Measurements from ENCODE around the gene AMTN.
"Not testable (repeated sequence)": the region's sequence is repeated elsewhere in the genome, so short reads cannot be mapped to it uniquely, and the experiment has no call there.

Gene AMTN

DNA sequence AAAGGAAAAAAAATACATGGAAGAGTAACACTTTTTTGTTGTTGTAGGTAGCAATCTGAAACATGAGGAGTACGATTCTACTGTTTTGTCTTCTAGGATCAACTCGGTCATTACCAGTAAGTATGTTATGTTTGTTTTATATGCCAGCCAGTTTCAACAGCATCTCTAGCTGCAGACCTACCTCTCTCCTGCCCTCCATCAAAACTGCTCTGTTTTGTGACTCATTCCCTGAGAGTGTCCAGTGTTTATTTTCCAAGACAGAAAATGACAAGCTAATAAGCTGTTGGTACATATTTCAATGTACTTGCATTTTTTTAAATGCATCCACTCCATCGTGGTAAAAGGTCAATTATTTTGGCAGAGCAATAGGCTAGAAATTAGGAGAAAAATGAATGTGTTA lies 347 bp downstream of the AMTN start:
- no peak overlapping the region for H3K4me3 ChIP-seq (ENCODE audit: low read depth, low read length)
- no peak for DNase-seq
- in situ Hi-C loops (cut with HindIII; ENCODE audit: low pct_ligation_motif_present, low sequenced_read_pairs): no loop called here
- TF ChIP-seq, protein P1, sequence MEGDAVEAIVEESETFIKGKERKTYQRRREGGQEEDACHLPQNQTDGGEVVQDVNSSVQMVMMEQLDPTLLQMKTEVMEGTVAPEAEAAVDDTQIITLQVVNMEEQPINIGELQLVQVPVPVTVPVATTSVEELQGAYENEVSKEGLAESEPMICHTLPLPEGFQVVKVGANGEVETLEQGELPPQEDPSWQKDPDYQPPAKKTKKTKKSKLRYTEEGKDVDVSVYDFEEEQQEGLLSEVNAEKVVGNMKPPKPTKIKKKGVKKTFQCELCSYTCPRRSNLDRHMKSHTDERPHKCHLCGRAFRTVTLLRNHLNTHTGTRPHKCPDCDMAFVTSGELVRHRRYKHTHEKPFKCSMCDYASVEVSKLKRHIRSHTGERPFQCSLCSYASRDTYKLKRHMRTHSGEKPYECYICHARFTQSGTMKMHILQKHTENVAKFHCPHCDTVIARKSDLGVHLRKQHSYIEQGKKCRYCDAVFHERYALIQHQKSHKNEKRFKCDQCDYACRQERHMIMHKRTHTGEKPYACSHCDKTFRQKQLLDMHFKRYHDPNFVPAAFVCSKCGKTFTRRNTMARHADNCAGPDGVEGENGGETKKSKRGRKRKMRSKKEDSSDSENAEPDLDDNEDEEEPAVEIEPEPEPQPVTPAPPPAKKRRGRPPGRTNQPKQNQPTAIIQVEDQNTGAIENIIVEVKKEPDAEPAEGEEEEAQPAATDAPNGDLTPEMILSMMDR (IDR thresholded peaks at IDR 0.05; ENCODE audit: low read depth, low read length, missing control alignments): no peak
- no peak overlapping the region for H3K27ac ChIP-seq
- no peaks in the 10 kb centered on the region for H3K36me3 ChIP-seq (replicated peaks)
- no peaks in the 10 kb centered on the region for H3K27me3 ChIP-seq (replicated peaks)

- DNase-seq: no peak
- Histone ChIP-seq H3K27ac (no peak overlapping the region), H3K36me3 (replicated peaks) (no peaks in the 10 kb centered on the region), H3K27me3 (replicated peaks) (no peaks in the 10 kb centered on the region), H3K4me3 (ENCODE audit: low read depth, low read length) (no peak overlapping the region)
- in situ Hi-C loops (cut with HindIII; ENCODE audit: low pct_ligation_motif_present, low sequenced_read_pairs): no loop called here
- TF ChIP-seq, protein P1 (IDR thresholded peaks at IDR 0.05; ENCODE audit: low read depth, low read length, missing control alignments): no peak
Observed at GRCh38 chr4:70522626-70523025, 4.3 kb downstream of the AMTN start.

GRCh38 chr4:70530997-70531396 lies 12.6 kb downstream of the AMTN start:
- Histone ChIP-seq H3K4me3 (ENCODE audit: low read depth, low read length) (no peak overlapping the region), H3K27me3 (replicated peaks) (no peaks in the 10 kb centered on the region), H3K36me3 (replicated peaks) (no peaks in the 10 kb centered on the region), H3K27ac (no peak overlapping the region)
- no peak for DNase-seq
- TF ChIP-seq, protein P1 (IDR thresholded peaks at IDR 0.05; ENCODE audit: low read depth, low read length, missing control alignments): no peak
- in situ Hi-C loops (cut with HindIII; ENCODE audit: low pct_ligation_motif_present, low sequenced_read_pairs): no loop called here

GRCh38 chr4:70531981-70532380 lies 13.6 kb downstream of the AMTN start:
- no peak for DNase-seq
- TF ChIP-seq, protein P1 (IDR thresholded peaks at IDR 0.05; ENCODE audit: low read depth, low read length, missing control alignments): peak; percentile 40
- Histone ChIP-seq H3K27ac (no peak overlapping the region), H3K27me3 (replicated peaks) (no peaks in the 10 kb centered on the region), H3K36me3 (replicated peaks) (no peaks in the 10 kb centered on the region), H3K4me3 (ENCODE audit: low read depth, low read length) (no peak overlapping the region)
- in situ Hi-C loops (cut with HindIII; ENCODE audit: low pct_ligation_motif_present, low sequenced_read_pairs): no loop called here

DNA sequence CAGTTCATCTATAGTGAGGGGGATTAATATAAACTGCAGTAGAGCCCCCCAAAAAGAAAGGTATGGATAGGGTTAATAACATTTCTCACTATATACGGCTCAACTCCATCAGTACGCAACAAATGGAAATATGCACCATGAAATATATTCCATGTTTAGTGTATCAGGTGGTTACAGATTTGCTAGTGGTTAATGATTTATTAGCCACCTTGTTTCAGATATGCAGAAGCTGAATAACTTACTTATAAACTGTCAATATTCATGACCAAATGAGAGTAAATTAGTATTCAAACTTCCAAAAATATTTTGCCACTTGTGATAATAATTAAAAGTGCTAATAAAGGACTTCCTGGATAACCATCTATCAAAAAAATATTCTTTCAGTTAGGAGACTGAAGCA lies 14.8 kb downstream of the AMTN start:
- TF ChIP-seq, protein P1 (IDR thresholded peaks at IDR 0.05; ENCODE audit: low read depth, low read length, missing control alignments): no peak
- DNase-seq: no peak
- H3K4me3 ChIP-seq (ENCODE audit: low read depth, low read length): no peak overlapping the region
- no peak overlapping the region for H3K27ac ChIP-seq
- no peaks in the 10 kb centered on the region for H3K36me3 ChIP-seq (replicated peaks)
- H3K27me3 ChIP-seq (replicated peaks): no peaks in the 10 kb centered on the region
- in situ Hi-C loops (cut with HindIII; ENCODE audit: low pct_ligation_motif_present, low sequenced_read_pairs): no loop called here

DNA sequence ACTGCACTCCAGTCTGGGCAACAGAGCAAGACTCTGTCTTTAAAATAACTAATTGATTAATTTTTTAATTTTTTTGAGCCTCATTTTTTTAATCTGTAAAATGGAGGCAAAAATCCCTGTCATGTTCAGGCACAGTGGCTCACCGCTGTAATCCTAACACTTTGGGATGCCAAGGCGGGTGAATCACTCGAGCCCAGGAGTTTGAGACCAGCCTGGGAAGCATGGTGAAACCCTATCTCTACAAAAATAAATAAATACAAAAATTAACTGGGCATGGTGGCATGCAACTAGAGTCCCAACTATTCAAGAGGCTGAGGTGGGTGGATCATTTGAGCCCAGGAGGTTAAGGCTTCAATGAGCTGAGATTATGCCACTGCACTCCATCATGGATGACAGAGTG lies 15.4 kb downstream of the AMTN start:
- H3K4me3 ChIP-seq (ENCODE audit: low read depth, low read length): no peak overlapping the region

DNA sequence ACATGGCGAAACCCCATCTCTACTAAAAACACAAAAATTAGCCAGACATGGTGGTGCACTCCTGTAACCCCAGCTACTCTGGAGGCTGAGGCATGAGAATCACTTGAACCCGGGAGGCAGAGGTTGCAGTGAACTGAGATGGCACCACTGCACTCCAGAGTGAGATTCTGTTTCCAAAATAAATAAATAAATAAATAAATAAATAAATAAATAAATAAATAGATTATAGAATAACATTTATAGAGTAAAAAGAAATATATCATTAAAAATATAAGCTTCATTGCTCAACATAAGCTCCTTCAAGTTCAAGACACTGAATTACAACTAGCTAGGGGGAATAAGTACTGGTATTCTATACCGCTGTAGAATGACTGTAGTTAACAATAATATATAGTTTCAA lies 16.5 kb downstream of the AMTN start:
- DNase-seq; in situ Hi-C loops (cut with HindIII; ENCODE audit: low pct_ligation_motif_present, low sequenced_read_pairs); H3K27me3 ChIP-seq (replicated peaks): not testable (repeated sequence)

More for the DNA sequence above, 15.4 kb downstream of the AMTN start:
- TF ChIP-seq, protein P1 (IDR thresholded peaks at IDR 0.05; ENCODE audit: low read depth, low read length, missing control alignments): no peak
- H3K36me3 ChIP-seq (replicated peaks): no peaks in the 10 kb centered on the region
- no peak overlapping the region for H3K27ac ChIP-seq
- in situ Hi-C loops (cut with HindIII; ENCODE audit: low pct_ligation_motif_present, low sequenced_read_pairs): no loop called here
- DNase-seq: no peak
- H3K27me3 ChIP-seq (replicated peaks): no peaks in the 10 kb centered on the region

More for the DNA sequence above, 16.5 kb downstream of the AMTN start:
- not testable (repeated sequence) for H3K4me3 ChIP-seq (ENCODE audit: low read depth, low read length); H3K27ac ChIP-seq; H3K36me3 ChIP-seq (replicated peaks)

Measured in brain microvascular endothelial cell (primary cell).